ENCODE results near the gene NKX6-2. TPM values are rescaled to one million over a fixed set of nuclear protein-coding genes. Genes with fewer than 3 reads are reported as not detected.
"Not testable (repeated sequence)": the region's sequence is repeated elsewhere in the genome, so short reads cannot be mapped to it uniquely, and the experiment has no call there.

Gene NKX6-2
- total and polyA plus RNA-seq, 2 experiments from 2014 or later = 0.24 to 9.3 TPM

GRCh38 chr10:132825783-132826523, 40.0 kb upstream of the NKX6-2 start:
- H4K20me1 ChIP-seq (replicated peaks; ENCODE audit: insufficient read depth); H3K4me3 Mint-ChIP-seq: not testable (repeated sequence)

DNA sequence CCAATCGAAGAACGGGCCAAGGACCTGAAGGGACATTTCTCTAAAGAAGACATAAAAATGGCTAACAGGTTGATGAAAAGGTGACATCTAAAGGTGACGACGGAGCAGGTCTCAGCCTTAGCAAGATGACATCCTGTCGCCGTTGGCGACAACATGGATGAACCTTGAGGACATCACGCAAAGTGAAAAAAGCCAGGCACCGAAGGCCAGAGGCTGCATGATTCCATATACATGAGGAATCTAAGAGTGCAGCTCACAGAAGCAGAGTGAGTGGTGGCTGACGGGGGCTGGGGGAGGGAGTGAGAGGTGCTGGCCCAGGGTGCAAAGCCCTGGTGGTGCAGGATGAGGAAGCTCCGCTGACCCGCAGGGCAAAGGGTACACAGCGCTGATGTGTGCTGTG, 34.1 kb upstream of the NKX6-2 start:
- Mint-ChIP-seq H3K27me3 (ENCODE audit: insufficient read depth, low read depth, poor library complexity) (peaks cover 3% of the 10 kb centered on the region), H3K4me3 (no peak overlapping the region), H3K27ac (no peak overlapping the region), H3K9me3 (peaks cover 2% of the 10 kb centered on the region; the same call in 2 of the 3 replicates), H3K4me1 (no peaks in the 10 kb centered on the region; the same call in 2 of the 3 replicates), H3K36me3 (ENCODE audit: low read depth) (peaks cover 5% of the 10 kb centered on the region)
- Histone ChIP-seq H3K4me3 (no peak overlapping the region), H3K9me2 (ENCODE audit: insufficient read depth) (no peaks in the 10 kb centered on the region), H3K27me3 (ENCODE audit: insufficient read depth) (no peaks in the 10 kb centered on the region), H3K4me2 (no peak overlapping the region), H2AFZ (no peak overlapping the region), H3K79me2 (replicated peaks; ENCODE audit: insufficient read depth) (no peaks in the 10 kb centered on the region), H4K20me1 (replicated peaks; ENCODE audit: insufficient read depth) (no peaks in the 10 kb centered on the region), H3F3A (replicated peaks; ENCODE audit: low read depth) (no peaks in the 10 kb centered on the region), H3K4me1 (ENCODE audit: insufficient read depth) (no peaks in the 10 kb centered on the region), H3K36me3 (ENCODE audit: insufficient read depth) (no peaks in the 10 kb centered on the region), H3K27ac (ENCODE audit: low read depth) (no peak overlapping the region)
- DNase-seq (ENCODE audit: low spot score) = no peak
- no peak for ATAC-seq
- TF ChIP-seq EZH2phosphoT487 (IDR thresholded peaks at IDR 0.05; ENCODE audit: unreplicated experiment) = no peak
- no peak for TF ChIP-seq EZH2 (IDR thresholded peaks at IDR 0.05; ENCODE audit: low read depth, unreplicated experiment)
- no peak for TF ChIP-seq CREB1 (CRISPR knock-in tag; IDR thresholded peaks at IDR 0.05; ENCODE audit: low read depth)
- TF ChIP-seq ZNF331 (CRISPR knock-in tag; IDR thresholded peaks at IDR 0.05; ENCODE audit: low read depth) = no peak
- TF ChIP-seq STAT1 (IDR thresholded peaks at IDR 0.05; ENCODE audit: unreplicated experiment) = no peak
- TF ChIP-seq, protein P1, sequence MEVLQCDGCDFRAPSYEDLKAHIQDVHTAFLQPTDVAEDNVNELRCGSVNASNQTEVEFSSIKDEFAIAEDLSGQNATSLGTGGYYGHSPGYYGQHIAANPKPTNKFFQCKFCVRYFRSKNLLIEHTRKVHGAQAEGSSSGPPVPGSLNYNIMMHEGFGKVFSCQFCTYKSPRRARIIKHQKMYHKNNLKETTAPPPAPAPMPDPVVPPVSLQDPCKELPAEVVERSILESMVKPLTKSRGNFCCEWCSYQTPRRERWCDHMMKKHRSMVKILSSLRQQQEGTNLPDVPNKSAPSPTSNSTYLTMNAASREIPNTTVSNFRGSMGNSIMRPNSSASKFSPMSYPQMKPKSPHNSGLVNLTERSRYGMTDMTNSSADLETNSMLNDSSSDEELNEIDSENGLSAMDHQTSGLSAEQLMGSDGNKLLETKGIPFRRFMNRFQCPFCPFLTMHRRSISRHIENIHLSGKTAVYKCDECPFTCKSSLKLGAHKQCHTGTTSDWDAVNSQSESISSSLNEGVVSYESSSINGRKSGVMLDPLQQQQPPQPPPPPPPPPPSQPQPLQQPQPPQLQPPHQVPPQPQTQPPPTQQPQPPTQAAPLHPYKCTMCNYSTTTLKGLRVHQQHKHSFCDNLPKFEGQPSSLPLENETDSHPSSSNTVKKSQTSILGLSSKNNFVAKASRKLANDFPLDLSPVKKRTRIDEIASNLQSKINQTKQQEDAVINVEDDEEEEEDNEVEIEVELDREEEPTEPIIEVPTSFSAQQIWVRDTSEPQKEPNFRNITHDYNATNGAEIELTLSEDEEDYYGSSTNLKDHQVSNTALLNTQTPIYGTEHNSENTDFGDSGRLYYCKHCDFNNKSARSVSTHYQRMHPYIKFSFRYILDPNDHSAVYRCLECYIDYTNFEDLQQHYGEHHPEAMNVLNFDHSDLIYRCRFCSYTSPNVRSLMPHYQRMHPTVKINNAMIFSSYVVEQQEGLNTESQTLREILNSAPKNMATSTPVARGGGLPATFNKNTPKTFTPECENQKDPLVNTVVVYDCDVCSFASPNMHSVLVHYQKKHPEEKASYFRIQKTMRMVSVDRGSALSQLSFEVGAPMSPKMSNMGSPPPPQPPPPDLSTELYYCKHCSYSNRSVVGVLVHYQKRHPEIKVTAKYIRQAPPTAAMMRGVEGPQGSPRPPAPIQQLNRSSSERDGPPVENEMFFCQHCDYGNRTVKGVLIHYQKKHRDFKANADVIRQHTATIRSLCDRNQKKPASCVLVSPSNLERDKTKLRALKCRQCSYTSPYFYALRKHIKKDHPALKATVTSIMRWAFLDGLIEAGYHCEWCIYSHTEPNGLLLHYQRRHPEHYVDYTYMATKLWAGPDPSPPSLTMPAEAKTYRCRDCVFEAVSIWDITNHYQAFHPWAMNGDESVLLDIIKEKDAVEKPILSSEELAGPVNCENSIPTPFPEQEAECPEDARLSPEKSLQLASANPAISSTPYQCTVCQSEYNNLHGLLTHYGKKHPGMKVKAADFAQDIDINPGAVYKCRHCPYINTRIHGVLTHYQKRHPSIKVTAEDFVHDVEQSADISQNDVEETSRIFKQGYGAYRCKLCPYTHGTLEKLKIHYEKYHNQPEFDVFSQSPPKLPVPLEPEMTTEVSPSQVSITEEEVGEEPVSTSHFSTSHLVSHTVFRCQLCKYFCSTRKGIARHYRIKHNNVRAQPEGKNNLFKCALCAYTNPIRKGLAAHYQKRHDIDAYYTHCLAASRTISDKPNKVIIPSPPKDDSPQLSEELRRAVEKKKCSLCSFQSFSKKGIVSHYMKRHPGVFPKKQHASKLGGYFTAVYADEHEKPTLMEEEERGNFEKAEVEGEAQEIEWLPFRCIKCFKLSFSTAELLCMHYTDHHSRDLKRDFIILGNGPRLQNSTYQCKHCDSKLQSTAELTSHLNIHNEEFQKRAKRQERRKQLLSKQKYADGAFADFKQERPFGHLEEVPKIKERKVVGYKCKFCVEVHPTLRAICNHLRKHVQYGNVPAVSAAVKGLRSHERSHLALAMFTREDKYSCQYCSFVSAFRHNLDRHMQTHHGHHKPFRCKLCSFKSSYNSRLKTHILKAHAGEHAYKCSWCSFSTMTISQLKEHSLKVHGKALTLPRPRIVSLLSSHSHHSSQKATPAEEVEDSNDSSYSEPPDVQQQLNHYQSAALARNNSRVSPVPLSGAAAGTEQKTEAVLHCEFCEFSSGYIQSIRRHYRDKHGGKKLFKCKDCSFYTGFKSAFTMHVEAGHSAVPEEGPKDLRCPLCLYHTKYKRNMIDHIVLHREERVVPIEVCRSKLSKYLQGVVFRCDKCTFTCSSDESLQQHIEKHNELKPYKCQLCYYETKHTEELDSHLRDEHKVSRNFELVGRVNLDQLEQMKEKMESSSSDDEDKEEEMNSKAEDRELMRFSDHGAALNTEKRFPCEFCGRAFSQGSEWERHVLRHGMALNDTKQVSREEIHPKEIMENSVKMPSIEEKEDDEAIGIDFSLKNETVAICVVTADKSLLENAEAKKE (CRISPR knock-in tag; IDR thresholded peaks at IDR 0.05) = no peak
- no peak for TF ChIP-seq ETS1 (IDR thresholded peaks at IDR 0.05)
- no peak for TF ChIP-seq REST (IDR thresholded peaks at IDR 0.05; ENCODE audit: unreplicated experiment)
- TF ChIP-seq POLR2AphosphoS5 (IDR thresholded peaks at IDR 0.05; ENCODE audit: low read depth) = no peak
- TF ChIP-seq JUNB (IDR thresholded peaks at IDR 0.05; ENCODE audit: unreplicated experiment) = no peak
- no peak for TF ChIP-seq ZNF114 (CRISPR knock-in tag; IDR thresholded peaks at IDR 0.05)

More at GRCh38 chr10:132825783-132826523, 40.0 kb upstream of the NKX6-2 start:
- H3K27ac ChIP-seq (ENCODE audit: low read depth); H3K4me2 ChIP-seq; H3K36me3 ChIP-seq (ENCODE audit: insufficient read depth); H3K36me3 Mint-ChIP-seq (ENCODE audit: low read depth); H3K9me2 ChIP-seq (ENCODE audit: insufficient read depth); H3K4me1 Mint-ChIP-seq; ATAC-seq; H3K27ac Mint-ChIP-seq; H3K4me3 ChIP-seq; H3K4me1 ChIP-seq (ENCODE audit: insufficient read depth); DNase-seq (ENCODE audit: low spot score); H3K79me2 ChIP-seq (replicated peaks; ENCODE audit: insufficient read depth); H2AFZ ChIP-seq; H3F3A ChIP-seq (replicated peaks; ENCODE audit: low read depth); H3K27me3 ChIP-seq (ENCODE audit: insufficient read depth): not testable (repeated sequence)
- H3K27me3 Mint-ChIP-seq (ENCODE audit: insufficient read depth, low read depth, poor library complexity) = peaks cover 13% of the 10 kb centered on the region
- H3K9me3 Mint-ChIP-seq = peaks cover 16% of the 10 kb centered on the region
